A549 (cell line): Measurements from ENCODE around the gene CYP2C19. TPM values are rescaled to one million over a fixed set of nuclear protein-coding genes. Genes with fewer than 3 reads are reported as not detected.
"Not testable (repeated sequence)": the region's sequence is repeated elsewhere in the genome, so short reads cannot be mapped to it uniquely, and the experiment has no call there.

Experiments used
- ATAC-seq, 2 experiments: fragments of 200-7000 bp in 1 of 2; fragments of >200 bp in 1 of 2; cut with Nextera tagmentation in 1 of 2; cut with Tn5 transposase in 1 of 2; 3 replicates each; pipeline versions ENCODE4 v1.8.0 to v1.9.1; 2018 to 2020; ENCODE audit warnings: mild to moderate bottlenecking in 1 of 2, moderate library complexity in 1 of 2
- CTCF ChIA-PET: fragments of 300-600 bp; sonication (Branson Sonifier 250); formaldehyde crosslinking; extraction: SDS; loops from one replicate; lab custom pipeline; 2021; ENCODE audit warnings: antibody characterized with exemption, inconsistent platforms; lab: Yijun Ruan, JAX
- POLR2A ChIA-PET: fragments of 350-600 bp; formaldehyde crosslinking; extraction: SDS; loops from one replicate; lab custom pipeline; 2021; ENCODE audit warnings: antibody characterized with exemption, inconsistent platforms; lab: Yijun Ruan, JAX
- DNase-seq, 2 experiments: peaks; one replicate each; pipeline versions ENCODE4 v3.0.0 to v3.0.0-alpha.2; 2011 to 2016; ENCODE audit warnings: low read depth in 1 of 2, low spot score in 1 of 2
- FAIRE-seq: peaks from 2 replicates; lab custom pipeline; 2011; peaks lifted over from hg19 to GRCh38; lab: Jason Lieb, UNC
- H3K27ac ChIP-seq, 2 experiments: fragments of >200 bp; sonication (Bioruptor Twin); formaldehyde crosslinking; 3 replicates each; pipeline ENCODE4 v1.5.1; 2016 to 2017
- H3K4me1 ChIP-seq: fragments of >200 bp; sonication (Bioruptor Twin); formaldehyde crosslinking; 3 replicates; pipeline ENCODE4 v1.6.1; 2016
- H3K4me2 ChIP-seq: fragments of >200 bp; sonication (Bioruptor Twin); formaldehyde crosslinking; 3 replicates; pipeline ENCODE4 v1.6.1; 2016
- H3K4me3 ChIP-seq: fragments of >200 bp; sonication (Bioruptor Twin); formaldehyde crosslinking; 3 replicates; pipeline ENCODE4 v1.5.1; 2016
- H3K9me3 ChIP-seq: fragments of >200 bp; sonication (Bioruptor Twin); formaldehyde crosslinking; 3 replicates; pipeline ENCODE4 v1.6.1; 2016
- ATOH8 ChIP-seq: fragments of 250-450 bp; sonication (Bioruptor Pico); IDR thresholded peaks from 2 replicates; pipeline ENCODE4 v1.5.0; 2020; ENCODE audit warnings: low read depth, mild to moderate bottlenecking, moderate library complexity
- CBX8 ChIP-seq: fragments of 200-600 bp; sonication (generic); IDR thresholded peaks from 2 replicates; pipeline ENCODE4 v1.6.1; 2016
- CEBPB ChIP-seq, 2 experiments: fragments of >200 bp in 1 of 2; sonication (Bioruptor Twin) in 1 of 2; formaldehyde crosslinking in 1 of 2; IDR thresholded peaks; 2 replicates each; pipeline ENCODE4 v1.6.1; 2012 to 2016
- CHD4 ChIP-seq: fragments of 200-600 bp; sonication (generic); IDR thresholded peaks from 2 replicates; pipeline ENCODE4 v1.6.1; 2016; ENCODE audit warnings: antibody characterized with exemption, mild to moderate bottlenecking, borderline replicate concordance
- EHF ChIP-seq: fragments of 250-450 bp; sonication (Bioruptor Pico); IDR thresholded peaks from 2 replicates; pipeline ENCODE4 v1.5.0; 2020; ENCODE audit warnings: mild to moderate bottlenecking
- FOSL2 ChIP-seq, 2 experiments: fragments of 450-650 bp in 1 of 2; fragments of >200 bp in 1 of 2; sonication (Bioruptor Twin) in 1 of 2; formaldehyde crosslinking; IDR thresholded peaks; 2 replicates each; pipeline versions ENCODE4 v1.5.0 to v1.6.1; 2016 to 2020; ENCODE audit warnings: mild to moderate bottlenecking in 1 of 2, moderate library complexity in 1 of 2
- HOXB13 ChIP-seq: fragments of 250-450 bp; sonication (Bioruptor Pico); IDR thresholded peaks from 2 replicates; pipeline ENCODE4 v1.5.0; 2020; ENCODE audit warnings: low read depth, mild to moderate bottlenecking, moderate library complexity
- HOXB5 ChIP-seq: fragments of 250-450 bp; sonication (Bioruptor Pico); IDR thresholded peaks from 2 replicates; pipeline ENCODE4 v1.5.0; 2020; ENCODE audit warnings: mild to moderate bottlenecking, moderate library complexity
- JUN ChIP-seq, 2 experiments: fragments of >200 bp; sonication (Bioruptor Twin); formaldehyde crosslinking; IDR thresholded peaks; 2 replicates in 1 of 2; 3 replicates in 1 of 2; pipeline ENCODE4 v1.6.1; 2016 to 2017
- JUNB ChIP-seq: fragments of >200 bp; sonication (Bioruptor Twin); formaldehyde crosslinking; IDR thresholded peaks from 2 replicates; pipeline ENCODE4 v1.6.1; 2016
- KDM1A ChIP-seq: fragments of 200-600 bp; sonication (generic); IDR thresholded peaks from 2 replicates; pipeline ENCODE4 v1.6.1; 2016; ENCODE audit warnings: low read depth, mild to moderate bottlenecking
- MAZ ChIP-seq: fragments of 150-350 bp; IDR thresholded peaks from 2 replicates; pipeline ENCODE4 v1.6.1; 2014; ENCODE audit warnings: antibody characterized with exemption, low read depth, low read length, borderline replicate concordance
- PBX3 ChIP-seq: IDR thresholded peaks from 2 replicates; pipeline ENCODE4 v1.6.1; 2012
- PHF8 ChIP-seq: fragments of 200-600 bp; sonication (generic); IDR thresholded peaks from 2 replicates; pipeline ENCODE4 v1.6.1; 2016; ENCODE audit warnings: low read depth, mild to moderate bottlenecking, antibody characterized with exemption, moderate library complexity, borderline replicate concordance
- RAD21 ChIP-seq, 2 experiments: fragments of >200 bp in 1 of 2; sonication (Bioruptor Twin) in 1 of 2; formaldehyde crosslinking in 1 of 2; IDR thresholded peaks in 1 of 2; conservative IDR thresholded peaks in 1 of 2; 2 replicates in 1 of 2; 3 replicates in 1 of 2; pipeline ENCODE4 v1.6.1; 2012 to 2018; ENCODE audit warnings: inconsistent platforms in 1 of 2
- RNF2 ChIP-seq: fragments of 200-600 bp; sonication (generic); IDR thresholded peaks from 2 replicates; pipeline ENCODE4 v1.6.1; 2016; ENCODE audit warnings: low read depth, mild to moderate bottlenecking, antibody characterized with exemption, moderate library complexity, borderline replicate concordance
- SREBF2 ChIP-seq: fragments of 450-650 bp; IDR thresholded peaks from 2 replicates; pipeline ENCODE4 v1.6.1; 2014; ENCODE audit warnings: mild to moderate bottlenecking, moderate library complexity
- USF2 ChIP-seq: fragments of 450-650 bp; IDR thresholded peaks from 2 replicates; pipeline ENCODE4 v1.6.1; 2014; ENCODE audit warnings: antibody characterized with exemption
- ZNF302 ChIP-seq: fragments of 250-450 bp; sonication (Bioruptor Pico); IDR thresholded peaks from 2 replicates; pipeline ENCODE4 v1.9.0; 2021; ENCODE audit warnings: inconsistent platforms, mild to moderate bottlenecking, moderate library complexity
- WGBS: methylation state at CpG from one replicate; pipeline ENCODE4 v1.1.6; 2017; ENCODE audit errors: missing lambda C conversion rate; 5-methylcytosine and 5-hydroxymethylcytosine counted together
- polyA plus RNA-seq, 4 experiments: library from polyadenylated mRNA; depleted of rRNA in 3 of 4; stranded (reverse); fragments of >200 nt; fragmentation: RNase III in 1 of 4; extraction: RNeasy Plus Mini Kit Qiagen cat#74134 plus additional on column Dnase treatment in 1 of 4; gene quantifications; 2 replicates in 3 of 4; 3 replicates in 1 of 4; pipeline ENCODE4 v1.2.3, GENCODE V29; 2011 to 2017

CYP2C19 gene
- polyA plus RNA-seq, 2 of the 4 experiments (the other 2 are of a cell fraction) = not detected

- ChIA-PET POLR2A (no interaction called here), CTCF (no interaction called here)
- FAIRE-seq (no peak), DNase-seq (no peak), ATAC-seq (no peak)
- no peaks in the 10 kb centered on the region for H3K4me1 ChIP-seq
- no peak overlapping the region for H3K4me2 ChIP-seq
- H3K27ac ChIP-seq = no peak overlapping the region
- no peak for TF ChIP-seq MAZ
- TF ChIP-seq JUN (IDR thresholded peaks at IDR 0.05) = no peak
- H3K4me3 ChIP-seq = no peak overlapping the region
- WGBS = 67% methylated on average over 3 of the region's 3 CpGs
- no peaks in the 10 kb centered on the region for H3K9me3 ChIP-seq
Measured at GRCh38 chr10:94889123-94889522, 126.6 kb downstream of the CYP2C19 start.

DNA sequence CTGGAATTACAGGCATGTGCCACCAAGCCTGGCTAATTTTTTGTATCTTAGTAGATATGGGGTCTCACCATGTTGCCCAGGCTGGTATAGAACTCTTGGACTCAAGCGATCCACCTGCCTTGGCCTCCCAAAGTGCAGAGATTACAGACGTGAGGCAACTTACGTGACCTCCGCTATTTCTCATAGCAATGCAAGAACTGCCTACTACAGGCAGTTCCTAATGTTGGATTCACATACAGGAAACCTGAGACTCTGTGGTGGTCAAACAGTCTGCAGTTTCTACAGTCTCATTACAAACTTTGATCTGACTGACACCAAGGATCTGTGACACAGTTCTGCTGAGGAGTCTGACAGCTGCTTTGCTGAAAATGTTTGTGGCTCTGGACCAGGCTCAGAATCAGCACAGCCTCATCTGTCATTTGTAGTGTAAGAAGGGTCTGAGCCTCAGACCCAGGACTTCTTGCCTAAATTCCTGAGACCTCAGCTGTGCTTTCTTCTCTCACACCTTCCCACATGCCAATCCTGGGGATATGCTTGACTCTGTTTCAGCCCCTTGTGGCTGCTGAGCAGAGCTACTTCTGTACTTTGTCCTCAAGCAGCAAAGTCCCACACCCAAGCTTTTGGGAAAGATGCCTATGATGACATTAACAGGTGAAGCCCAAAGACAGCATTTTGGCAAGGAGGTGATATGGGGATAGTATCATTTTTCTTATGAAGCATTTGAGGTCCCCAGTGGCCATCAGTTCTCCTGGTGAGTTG, 128.0 kb downstream of the CYP2C19 start:
- WGBS = 96% methylated on average over 3 of the region's 4 CpGs
- Histone ChIP-seq H3K27ac (no peak overlapping the region), H3K4me2 (no peak overlapping the region), H3K9me3 (no peaks in the 10 kb centered on the region), H3K4me3 (no peak overlapping the region), H3K4me1 (no peaks in the 10 kb centered on the region)
- peak; percentile 72 for FAIRE-seq
- TF ChIP-seq ATOH8 = no peak
- no peak for TF ChIP-seq HOXB13 (CRISPR knock-in tag)
- no peak for TF ChIP-seq FOSL2 (IDR thresholded peaks at IDR 0.05)
- no peak for TF ChIP-seq FOSL2 (CRISPR knock-in tag; IDR thresholded peaks at IDR 0.05)
- no peak for TF ChIP-seq PHF8
- no peak for TF ChIP-seq RNF2
- TF ChIP-seq CBX8 = no peak
- TF ChIP-seq CHD4 = no peak
- no peak for TF ChIP-seq USF2
- no peak for TF ChIP-seq KDM1A
- no peak for TF ChIP-seq JUNB
- no peak for TF ChIP-seq SREBF2
- no peak for TF ChIP-seq RAD21 (conservative IDR thresholded peaks at IDR 0.05 in 1 of 2, IDR thresholded peaks at IDR 0.05 in 1 of 2)
- no peak for TF ChIP-seq ZNF302 (CRISPR knock-in tag)
- no peak for TF ChIP-seq HOXB5 (CRISPR knock-in tag)
- no peak for TF ChIP-seq MAZ
- TF ChIP-seq EHF (CRISPR knock-in tag) = no peak
- no peak for TF ChIP-seq PBX3
- TF ChIP-seq CEBPB (IDR thresholded peaks at IDR 0.05) = no peak
- no peak for DNase-seq
- CTCF ChIA-PET = interaction anchor here (0.6 to 1.0 kb wide), 2 partner anchors 73 to 496 kb away, joined by 3 read pairs; no protein-coding TSS in a partner anchor
- POLR2A ChIA-PET = no interaction called here
- no peak for ATAC-seq

DNA sequence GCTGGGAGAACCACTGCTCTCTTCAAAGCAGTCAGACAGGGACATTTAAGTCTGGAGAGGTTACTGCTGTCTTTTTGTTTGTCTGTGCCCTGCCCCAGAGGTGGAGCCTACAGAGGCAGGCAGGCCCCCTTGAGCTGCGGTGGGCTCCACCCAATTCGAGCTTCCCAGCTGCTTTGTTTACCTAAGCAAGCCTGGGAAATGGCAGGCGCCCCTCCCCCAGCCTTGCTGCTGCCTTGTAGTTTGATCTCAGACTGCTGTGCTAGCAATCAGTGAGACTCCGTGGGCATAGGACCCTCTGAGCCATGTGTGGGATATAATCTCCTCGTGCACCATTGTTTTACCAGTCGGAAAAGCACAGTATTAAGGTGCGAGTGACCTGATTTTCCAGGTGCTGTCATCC, 135.9 kb downstream of the CYP2C19 start:
- DNase-seq, FAIRE-seq, H3K4me3 ChIP-seq, CTCF ChIA-PET, H3K4me2 ChIP-seq, H3K9me3 ChIP-seq, ATAC-seq, POLR2A ChIA-PET: not testable (repeated sequence)
- H3K4me1 ChIP-seq = peaks cover 15% of the 10 kb centered on the region
- peak overlapping the region in 1 of 2 experiments; percentile 37; a peak in 1 of 6 replicates for H3K27ac ChIP-seq
- 50% methylated on average over 7 of the region's 7 CpGs for WGBS
